Mucosa of descending colon (tissue), 3 donors: ENCODE measurements around the gene NRTN. TPM values are rescaled to one million over a fixed set of nuclear protein-coding genes. Genes with fewer than 3 reads are reported as not detected.
"Not testable (repeated sequence)": the region's sequence is repeated elsewhere in the genome, so short reads cannot be mapped to it uniquely, and the experiment has no call there.

Experiments used
- ATAC-seq: fragments of 200-7000 bp; cut with Tn5 transposase; one replicate; pipeline ENCODE4 v1.9.1; 2020; ENCODE audit warnings: mild to moderate bottlenecking, moderate library complexity
- DNase-seq, 3 donors: peaks; one replicate each; pipeline ENCODE4 v3.0.0-alpha.2; 2020
- H3K36me3 ChIP-seq: fragments of 200-600 bp; one replicate; pipeline ENCODE4 v1.8.0; 2021; ENCODE audit warnings: low read depth, mild to moderate bottlenecking
- H3K4me1 ChIP-seq: fragments of 200-600 bp; one replicate; pipeline ENCODE4 v1.8.0; 2021; ENCODE audit warnings: low read depth, mild to moderate bottlenecking
- H3K4me3 ChIP-seq: fragments of 200-600 bp; one replicate; pipeline ENCODE4 v1.8.0; 2021; ENCODE audit warnings: mild to moderate bottlenecking
- H3K9me3 ChIP-seq: fragments of 200-600 bp; one replicate; pipeline ENCODE4 v1.8.0; 2021; ENCODE audit warnings: mild to moderate bottlenecking
- intact Hi-C, 2 donors: fragments of 100-400 bp; cut with DNase I in 1 of 2; cut with micrococcal nuclease in 1 of 2; formaldehyde crosslinking; loops; one replicate each; pipeline versions ENCODE4 v1.11.0 to v1.11.1; 2022; cut with DNase I, micrococcal nuclease
- total RNA-seq, 3 donors: library from RNA; stranded (reverse); fragmentation: NEBNext Ultra II Directional in 2 of 3; extraction: Animal tissue kit (Norgen Biotek cat#: 25700) in 2 of 3; gene quantifications; one replicate each; pipeline versions ENCODE4 v1.2.1 to v1.2.4, GENCODE V29; 2021 to 2023
- TF ChIP-seq, protein P1 (sequence below): fragments of 200-600 bp; IDR thresholded peaks from one replicate; pipeline ENCODE4 v1.8.0; 2022; ENCODE audit warnings: antibody characterized with exemption, mild to moderate bottlenecking
- donor health status: DM: no; HTN: no; CAD: no; lungs with moderate emphysema.
- donor health status: DM: no; HTN: no; CAD: no.
- donor health status: DM: no; HTN: yes; CAD: no.

The NRTN gene
- total RNA-seq, 3 donors from 2014 or later: 0.64 to 11.3 (median 1.4) TPM

- Histone ChIP-seq H3K4me1 (peaks cover 11% of the 10 kb centered on the region), H3K36me3 (no peaks in the 10 kb centered on the region), H3K9me3 (no peaks in the 10 kb centered on the region), H3K4me3 (no peak overlapping the region)
- ATAC-seq (peak; percentile 17), DNase-seq (no peak)
- TF ChIP-seq, protein P1, sequence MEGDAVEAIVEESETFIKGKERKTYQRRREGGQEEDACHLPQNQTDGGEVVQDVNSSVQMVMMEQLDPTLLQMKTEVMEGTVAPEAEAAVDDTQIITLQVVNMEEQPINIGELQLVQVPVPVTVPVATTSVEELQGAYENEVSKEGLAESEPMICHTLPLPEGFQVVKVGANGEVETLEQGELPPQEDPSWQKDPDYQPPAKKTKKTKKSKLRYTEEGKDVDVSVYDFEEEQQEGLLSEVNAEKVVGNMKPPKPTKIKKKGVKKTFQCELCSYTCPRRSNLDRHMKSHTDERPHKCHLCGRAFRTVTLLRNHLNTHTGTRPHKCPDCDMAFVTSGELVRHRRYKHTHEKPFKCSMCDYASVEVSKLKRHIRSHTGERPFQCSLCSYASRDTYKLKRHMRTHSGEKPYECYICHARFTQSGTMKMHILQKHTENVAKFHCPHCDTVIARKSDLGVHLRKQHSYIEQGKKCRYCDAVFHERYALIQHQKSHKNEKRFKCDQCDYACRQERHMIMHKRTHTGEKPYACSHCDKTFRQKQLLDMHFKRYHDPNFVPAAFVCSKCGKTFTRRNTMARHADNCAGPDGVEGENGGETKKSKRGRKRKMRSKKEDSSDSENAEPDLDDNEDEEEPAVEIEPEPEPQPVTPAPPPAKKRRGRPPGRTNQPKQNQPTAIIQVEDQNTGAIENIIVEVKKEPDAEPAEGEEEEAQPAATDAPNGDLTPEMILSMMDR: no peak
- intact Hi-C loops: no loop called here
Observed at GRCh38 chr19:5844456-5845433, 39.9 kb downstream of the NRTN start.

- intact Hi-C loops, H3K9me3 ChIP-seq, H3K4me1 ChIP-seq, H3K36me3 ChIP-seq, ATAC-seq: not testable (repeated sequence)
- peak in 1 of 3 donors; percentile 36 for DNase-seq
- H3K4me3 ChIP-seq: peak overlapping the region; percentile 5
Observed at GRCh38 chr19:5847846-5848245, 43.0 kb downstream of the NRTN start.

DNA sequence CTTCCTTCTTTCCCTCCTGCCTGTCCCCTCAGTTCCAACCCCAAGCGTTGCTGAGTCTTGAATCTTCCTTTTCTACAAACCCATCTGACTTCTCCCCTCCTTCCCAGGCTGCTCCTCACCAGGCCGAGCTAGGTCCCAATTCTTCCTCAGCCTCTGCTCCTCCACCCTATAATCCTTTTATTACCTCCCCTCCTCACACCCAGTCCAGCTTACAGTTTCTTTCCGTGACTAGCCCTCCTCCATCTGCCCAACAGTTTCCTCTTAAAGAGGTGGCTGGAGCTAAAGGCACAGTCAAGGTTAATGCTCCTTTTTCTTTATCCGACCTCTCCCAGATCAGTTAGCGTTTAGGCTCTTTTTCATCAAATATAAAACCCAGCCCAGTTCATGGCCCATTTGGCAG lies 43.8 kb downstream of the NRTN start:
- peak in 2 of 3 donors; percentile 65 for DNase-seq
- H3K36me3 ChIP-seq, intact Hi-C loops, H3K9me3 ChIP-seq, H3K4me1 ChIP-seq, H3K4me3 ChIP-seq, ATAC-seq: not testable (repeated sequence)

DNA sequence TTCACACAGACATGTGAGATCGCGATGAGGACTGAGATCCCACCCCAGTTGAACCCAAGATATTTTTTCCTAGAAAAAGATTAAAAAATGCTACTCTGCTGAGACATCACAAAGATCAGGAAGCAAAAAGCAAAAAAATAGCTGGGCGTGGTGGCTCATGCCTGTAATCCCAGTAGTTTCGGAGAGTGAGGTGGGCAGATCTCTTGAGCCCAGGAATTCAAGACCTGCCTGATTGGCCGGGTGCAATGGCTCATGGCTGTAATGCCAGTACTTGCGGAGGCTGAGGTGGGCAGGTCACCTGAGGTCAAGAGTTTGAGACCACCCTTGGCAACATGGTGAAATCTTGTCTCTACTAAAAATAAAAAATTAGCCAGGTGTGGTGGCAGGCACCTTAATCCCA lies 45.3 kb downstream of the NRTN start:
- no peaks in the 10 kb centered on the region for H3K36me3 ChIP-seq
- no peaks in the 10 kb centered on the region for H3K9me3 ChIP-seq
- TF ChIP-seq, protein P1: no peak
- DNase-seq (peak in 2 of 3 donors; percentile 60 to 75), ATAC-seq (peak; percentile 51)
- peaks cover 4% of the 10 kb centered on the region for H3K4me1 ChIP-seq
- H3K4me3 ChIP-seq: peak overlapping the region; percentile 14
- intact Hi-C loops: no loop called here

DNA sequence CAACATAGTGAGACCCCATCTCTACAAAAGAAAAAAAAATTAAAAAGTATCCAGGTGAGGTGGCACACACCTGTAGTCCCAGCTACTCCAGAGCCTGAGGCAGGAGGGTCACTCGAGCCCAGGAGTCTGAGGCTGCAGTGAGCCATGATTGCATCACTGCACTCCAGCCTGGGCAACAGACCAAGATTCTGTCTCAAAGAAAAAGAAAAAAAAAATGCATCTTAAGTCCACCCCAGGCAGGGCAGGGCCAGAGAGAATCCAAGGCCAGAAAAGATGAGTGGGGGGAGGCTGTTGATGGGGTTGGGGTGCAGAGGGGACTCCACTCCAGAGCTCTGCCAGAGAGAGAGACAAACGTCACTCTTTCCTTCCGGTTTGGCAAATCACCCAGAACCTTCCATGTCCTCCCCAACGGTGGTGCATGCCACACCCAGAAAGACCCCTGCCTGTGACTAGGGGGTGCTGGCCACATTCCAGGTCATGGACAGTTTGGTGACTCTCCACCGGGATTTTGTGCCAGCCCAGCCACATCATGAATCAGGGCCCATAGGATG lies 46.0 kb downstream of the NRTN start:
- DNase-seq (peak in 2 of 3 donors; percentile 59 to 70), ATAC-seq (peak; percentile 44)
- Histone ChIP-seq H3K4me3 (peak overlapping the region; percentile 40), H3K36me3 (no peaks in the 10 kb centered on the region), H3K9me3 (no peaks in the 10 kb centered on the region), H3K4me1 (peaks cover under 1% of the 10 kb centered on the region)
- intact Hi-C loops: no loop called here
- TF ChIP-seq, protein P1: no peak

DNA sequence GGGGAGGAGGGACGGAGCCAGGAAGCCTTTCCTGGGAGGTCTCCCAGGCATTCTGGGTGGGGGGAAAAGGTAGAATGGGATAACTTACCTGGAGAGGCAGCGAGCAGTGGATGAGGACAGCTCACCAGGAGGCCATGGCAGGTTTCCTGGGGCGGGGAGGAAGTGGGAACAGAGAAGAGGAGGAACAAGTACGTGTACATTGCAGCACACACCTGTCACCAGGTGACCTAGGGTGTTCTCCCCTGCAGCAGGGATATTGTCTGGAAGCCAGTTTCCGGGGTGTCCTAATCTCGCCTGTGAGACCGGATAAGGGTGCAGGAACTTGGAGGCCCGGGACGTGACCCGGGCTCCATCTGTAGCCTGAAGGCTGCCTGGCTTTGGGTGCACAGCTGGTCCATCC lies 46.4 kb downstream of the NRTN start, which contains the start of gene FUT3:
TSS of gene FUT3 (minus strand) at position 148 of the 400 bp plus-strand sequence.
- ATAC-seq: peak; percentile 87
- intact Hi-C loops: no loop called here
- no peaks in the 10 kb centered on the region for H3K36me3 ChIP-seq
- H3K4me1 ChIP-seq: no peaks in the 10 kb centered on the region
- DNase-seq: peak; percentile 79 to 85 (median 85)
- H3K4me3 ChIP-seq: peak within 1 kb of the TSS; percentile 40
- no peaks in the 10 kb centered on the region for H3K9me3 ChIP-seq
- TF ChIP-seq, protein P1: no peak

GRCh38 chr19:5854121-5854520 lies 49.3 kb downstream of the NRTN start:
- H3K9me3 ChIP-seq, intact Hi-C loops, H3K36me3 ChIP-seq, H3K4me3 ChIP-seq, H3K4me1 ChIP-seq, DNase-seq, ATAC-seq: not testable (repeated sequence)

- ATAC-seq, H3K36me3 ChIP-seq, H3K9me3 ChIP-seq, H3K4me1 ChIP-seq, intact Hi-C loops, DNase-seq, H3K4me3 ChIP-seq: not testable (repeated sequence)
Observed at GRCh38 chr19:5855151-5855550, 50.3 kb downstream of the NRTN start.
